Caco-2 (cell line): Measurements from ENCODE around the gene KIFBP. TPM values are rescaled to one million over a fixed set of nuclear protein-coding genes. Genes with fewer than 3 reads are reported as not detected.
A peak's percentile ranks its signal among the peaks of the same experiment; 100 is the strongest.

Source experiments
- BruUV-seq: library from RNA; stranded (reverse); fragments of 400-500 nt; replicated peaks from 2 replicates; lab custom pipeline; 2021; lab: Mats Ljungman, UMichigan
- CTCF ChIA-PET: fragments of 300-600 bp; sonication (Branson Sonifier 250); formaldehyde crosslinking; loops from one replicate; lab custom pipeline; 2022; ENCODE audit warnings: antibody characterized with exemption; lab: Charles Lee
- POLR2A ChIA-PET: fragments of 300-600 bp; sonication (Branson Sonifier 250); formaldehyde crosslinking; loops from one replicate; lab custom pipeline; 2022; ENCODE audit warnings: antibody characterized with exemption; lab: Charles Lee
- DNase-seq, 2 experiments: peaks; one replicate each; pipeline versions ENCODE4 v3.0.0 to v3.0.0-alpha.2; 2020 to 2022
- H3K27me3 ChIP-seq: replicated peaks from 2 replicates; pipeline ENCODE4 v1.6.0; 2011; ENCODE audit warnings: low read length; ENCODE audit not compliant: control insufficient read depth, insufficient read depth
- H3K36me3 ChIP-seq: 2 replicates; pipeline ENCODE4 v1.5.1; 2011; ENCODE audit warnings: low read length; ENCODE audit not compliant: control insufficient read depth, insufficient read depth
- H3K4me1 ChIP-seq: fragments of 250-450 bp; sonication (Bioruptor Pico); 2 replicates; pipeline ENCODE4 v1.5.1; 2020; ENCODE audit warnings: mild to moderate bottlenecking
- H3K4me3 ChIP-seq: 2 replicates; pipeline ENCODE4 v1.5.1; 2011; ENCODE audit warnings: low read depth, mild to moderate bottlenecking, control low read depth, low read length
- H3K9me3 ChIP-seq: fragments of 250-450 bp; sonication (Bioruptor Pico); 2 replicates; pipeline ENCODE4 v1.5.1; 2020; ENCODE audit warnings: mild to moderate bottlenecking, moderate library complexity
- H3K27ac Mint-ChIP-seq: one replicate; pipeline ENCODE4 v1.8.0; 2022; ENCODE audit warnings: mixed read lengths; ENCODE audit not compliant: unreplicated experiment
- H3K27me3 Mint-ChIP-seq: one replicate; pipeline ENCODE4 v1.8.0; 2022; ENCODE audit warnings: mixed read lengths; ENCODE audit not compliant: insufficient read depth, unreplicated experiment
- H3K36me3 Mint-ChIP-seq: one replicate; pipeline ENCODE4 v1.8.0; 2022; ENCODE audit warnings: mild to moderate bottlenecking, mixed read lengths; ENCODE audit not compliant: insufficient read depth, unreplicated experiment
- H3K4me1 Mint-ChIP-seq: one replicate; pipeline ENCODE4 v1.8.0; 2022; ENCODE audit warnings: low read depth, mixed read lengths; ENCODE audit not compliant: unreplicated experiment
- H3K4me3 Mint-ChIP-seq: one replicate; pipeline ENCODE4 v1.8.0; 2022; ENCODE audit warnings: mild to moderate bottlenecking, moderate library complexity, mixed read lengths; ENCODE audit not compliant: unreplicated experiment
- H3K9me3 Mint-ChIP-seq: one replicate; pipeline ENCODE4 v1.8.0; 2022; ENCODE audit warnings: mixed read lengths; ENCODE audit not compliant: unreplicated experiment
- CTCF ChIP-seq, 2 experiments: fragments of 200-600 bp in 1 of 2; IDR thresholded peaks; 1 replicate in 1 of 2; 2 replicates in 1 of 2; pipeline versions ENCODE4 v1.5.1 to v1.8.0; 2011 to 2022; ENCODE audit warnings: antibody characterized with exemption in 1 of 2, control low read depth in 1 of 2, inconsistent platforms in 1 of 2, low read depth in 1 of 2, low read length in 1 of 2, mild to moderate bottlenecking in 1 of 2, moderate library complexity in 1 of 2; ENCODE audit not compliant: insufficient read depth in 1 of 2, severe bottlenecking in 1 of 2, unreplicated experiment in 1 of 2
- intact Hi-C: fragments of 100-400 bp; cut with micrococcal nuclease; formaldehyde crosslinking; loops from one replicate; pipeline ENCODE4 v1.10.0; 2022; ENCODE audit not compliant: unreplicated experiment
- total RNA-seq: library from RNA; stranded (reverse); gene quantifications from 2 replicates; pipeline ENCODE4 v1.2.3, GENCODE V29; 2022

Gene KIFBP
- total RNA-seq, 1 experiment from 2014 or later = 58.9 TPM

GRCh38 chr10:69057951-69058297, 69.3 kb downstream of the KIFBP start:
- intact Hi-C loops = no loop called here
- H3K4me3 Mint-ChIP-seq = no peak overlapping the region
- H3K4me3 ChIP-seq = no peak overlapping the region
- no peaks in the 10 kb centered on the region for H3K27me3 ChIP-seq
- no peak for DNase-seq
- no peaks in the 10 kb centered on the region for H3K36me3 ChIP-seq
- peaks cover 6% of the 10 kb centered on the region; the same call in 1 of the 2 replicates for H3K4me1 ChIP-seq
- ChIA-PET POLR2A (no interaction called here), CTCF (no interaction called here)
- no peaks in the 10 kb centered on the region for H3K27me3 Mint-ChIP-seq
- H3K9me3 ChIP-seq = no peaks in the 10 kb centered on the region
- no peaks in the 10 kb centered on the region for H3K9me3 Mint-ChIP-seq
- no peaks in the 10 kb centered on the region for H3K4me1 Mint-ChIP-seq
- TF ChIP-seq CTCF (IDR thresholded peaks at IDR 0.05; ENCODE audit: insufficient read depth in 1 of 2, low read depth in 1 of 2, low read length in 1 of 2, severe bottlenecking in 1 of 2, unreplicated experiment in 1 of 2) = no peak
- H3K27ac Mint-ChIP-seq = no peak overlapping the region
- no TSS peak for BruUV-seq
- no peaks in the 10 kb centered on the region for H3K36me3 Mint-ChIP-seq

DNA sequence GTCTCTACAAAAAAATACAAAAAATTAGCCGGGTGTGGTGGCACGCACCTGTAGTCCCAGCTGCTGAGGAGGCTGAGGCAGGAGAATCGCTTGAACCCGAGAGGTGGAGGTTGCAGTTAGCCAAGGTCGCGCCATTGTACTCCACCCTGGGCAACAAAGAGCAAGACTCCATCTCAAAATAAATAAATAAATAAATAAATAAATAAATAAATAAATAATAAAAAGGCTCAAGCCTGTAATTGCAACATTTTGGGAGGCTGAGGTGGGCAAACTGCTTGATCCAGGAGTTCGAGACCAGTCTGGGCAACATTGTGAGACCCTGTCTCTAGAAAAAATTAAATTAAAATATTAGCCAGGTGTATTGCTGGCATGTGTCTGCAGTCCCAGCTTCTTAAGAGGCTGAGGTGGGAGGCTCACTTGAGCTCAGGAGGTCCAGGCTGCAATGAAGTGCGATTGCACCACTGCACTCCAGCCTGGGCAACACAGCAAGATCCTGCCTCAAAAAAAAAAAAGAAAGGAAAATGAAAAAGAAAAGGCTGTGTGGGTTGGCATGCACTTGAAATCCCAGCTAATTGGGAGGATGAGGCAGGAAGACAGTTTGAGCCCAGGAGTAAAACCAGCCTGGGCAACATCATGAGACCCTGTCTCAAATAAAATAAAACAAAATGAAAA, 71.7 kb downstream of the KIFBP start:
- peaks cover 2% of the 10 kb centered on the region for H3K27me3 Mint-ChIP-seq
- no peak for TF ChIP-seq CTCF (IDR thresholded peaks at IDR 0.05; ENCODE audit: insufficient read depth in 1 of 2, low read depth in 1 of 2, low read length in 1 of 2, severe bottlenecking in 1 of 2, unreplicated experiment in 1 of 2)
- no peak overlapping the region for H3K4me3 Mint-ChIP-seq
- CTCF ChIA-PET = no interaction called here
- no peak overlapping the region for H3K4me3 ChIP-seq
- H3K4me1 ChIP-seq = peaks cover 6% of the 10 kb centered on the region; the same call in 1 of the 2 replicates
- H3K27ac Mint-ChIP-seq = no peak overlapping the region
- intact Hi-C loops = loop anchor here (5.0 kb wide), 1 partner anchor 62 kb away; the partner anchor contains the start of gene VPS26A
- no peaks in the 10 kb centered on the region for H3K27me3 ChIP-seq
- no peaks in the 10 kb centered on the region for H3K9me3 Mint-ChIP-seq
- BruUV-seq = no TSS peak
- H3K4me1 Mint-ChIP-seq = no peaks in the 10 kb centered on the region
- H3K9me3 ChIP-seq = no peaks in the 10 kb centered on the region
- no peaks in the 10 kb centered on the region for H3K36me3 ChIP-seq
- no peaks in the 10 kb centered on the region for H3K36me3 Mint-ChIP-seq
- POLR2A ChIA-PET = interaction anchor here (0.6 to 0.7 kb wide), 2 partner anchors 460 to 515 kb away, joined by 5 to 7 read pairs; no protein-coding TSS in a partner anchor
- DNase-seq = no peak

DNA sequence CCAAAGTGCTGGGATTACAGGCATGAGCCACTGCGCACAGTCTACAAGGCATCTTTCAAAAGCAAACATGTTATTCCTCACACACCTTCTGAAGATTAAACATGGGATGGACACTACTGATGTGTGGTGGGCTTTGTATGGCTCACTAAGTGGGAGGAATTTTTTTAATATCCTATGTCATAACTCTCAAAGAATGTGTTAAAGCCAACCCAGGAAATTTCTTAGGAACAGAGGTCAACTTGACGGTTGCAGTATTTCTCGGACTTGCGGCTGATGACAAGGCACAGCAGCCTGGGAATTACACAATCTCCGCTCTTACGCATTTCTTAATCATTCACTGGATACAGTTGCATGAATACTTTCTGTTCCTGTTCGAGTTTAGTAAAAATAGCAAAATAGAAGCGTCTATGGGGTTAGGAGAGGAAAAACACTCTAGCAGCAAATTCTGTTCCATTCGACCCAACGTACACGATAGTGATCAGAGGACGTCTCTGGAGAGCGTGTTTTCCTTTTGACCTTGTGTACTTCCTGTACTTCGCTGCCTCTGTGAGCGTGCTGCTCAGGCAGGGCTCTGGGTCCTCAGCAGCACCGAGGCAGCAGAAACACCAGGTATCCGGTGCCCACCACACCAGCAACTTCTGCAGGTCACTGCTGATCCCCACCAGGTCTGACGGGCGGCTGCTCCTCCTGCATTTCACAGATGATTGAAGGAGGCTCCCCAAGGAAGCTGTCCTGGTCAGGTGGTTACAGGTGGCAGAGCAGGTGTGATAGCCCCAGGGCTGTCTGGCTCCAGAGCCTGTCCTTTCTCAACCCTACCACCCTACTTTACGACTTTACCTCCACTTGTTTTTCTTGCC, 72.9 kb downstream of the KIFBP start:
- no TSS peak for BruUV-seq

More for the DNA sequence above, 72.9 kb downstream of the KIFBP start:
- Mint-ChIP-seq H3K27ac (peak overlapping the region; percentile 34), H3K9me3 (no peaks in the 10 kb centered on the region), H3K36me3 (no peaks in the 10 kb centered on the region), H3K4me1 (no peaks in the 10 kb centered on the region), H3K27me3 (peaks cover 5% of the 10 kb centered on the region), H3K4me3 (peak overlapping the region; percentile 71)
- intact Hi-C loops = loop anchor here (1.0 to 5.0 kb wide), 3 partner anchors 32 to 73 kb away; partner anchors contain the start of genes KIFBP and VPS26A
- H3K4me1 ChIP-seq = peaks cover 6% of the 10 kb centered on the region; the same call in 1 of the 2 replicates
- ChIA-PET POLR2A (no interaction called here), CTCF (interaction anchor here (0.6 to 0.7 kb wide), 2 partner anchors 32 to 424 kb away, joined by 3 read pairs; no protein-coding TSS in a partner anchor)
- no peak for TF ChIP-seq CTCF (IDR thresholded peaks at IDR 0.05; ENCODE audit: insufficient read depth in 1 of 2, low read depth in 1 of 2, low read length in 1 of 2, severe bottlenecking in 1 of 2, unreplicated experiment in 1 of 2)
- no peaks in the 10 kb centered on the region for H3K27me3 ChIP-seq
- peak; percentile 66 to 76 for DNase-seq
- peak overlapping the region; percentile 39 for H3K4me3 ChIP-seq
- H3K36me3 ChIP-seq = no peaks in the 10 kb centered on the region
- no peaks in the 10 kb centered on the region for H3K9me3 ChIP-seq
